GM18951 (cell line): ENCODE results near the gene MIER3.

Experiments
- POLR2A ChIP-seq: IDR thresholded peaks from 4 replicates; pipeline ENCODE4 v1.6.1; 2011; ENCODE audit warnings: mild to moderate bottlenecking; ENCODE audit not compliant: insufficient read length, insufficient read depth; ENCODE audit errors: extremely low read depth
- in situ Hi-C: fragments of 300-500 bp; cut with MboI; formaldehyde crosslinking; loops from one replicate; pipeline ENCODE4 v1.12.0; 2022; ENCODE audit warnings: low sequenced_read_pairs, mixed read lengths, inconsistent platforms; ENCODE audit not compliant: unreplicated experiment

Gene MIER3

DNA sequence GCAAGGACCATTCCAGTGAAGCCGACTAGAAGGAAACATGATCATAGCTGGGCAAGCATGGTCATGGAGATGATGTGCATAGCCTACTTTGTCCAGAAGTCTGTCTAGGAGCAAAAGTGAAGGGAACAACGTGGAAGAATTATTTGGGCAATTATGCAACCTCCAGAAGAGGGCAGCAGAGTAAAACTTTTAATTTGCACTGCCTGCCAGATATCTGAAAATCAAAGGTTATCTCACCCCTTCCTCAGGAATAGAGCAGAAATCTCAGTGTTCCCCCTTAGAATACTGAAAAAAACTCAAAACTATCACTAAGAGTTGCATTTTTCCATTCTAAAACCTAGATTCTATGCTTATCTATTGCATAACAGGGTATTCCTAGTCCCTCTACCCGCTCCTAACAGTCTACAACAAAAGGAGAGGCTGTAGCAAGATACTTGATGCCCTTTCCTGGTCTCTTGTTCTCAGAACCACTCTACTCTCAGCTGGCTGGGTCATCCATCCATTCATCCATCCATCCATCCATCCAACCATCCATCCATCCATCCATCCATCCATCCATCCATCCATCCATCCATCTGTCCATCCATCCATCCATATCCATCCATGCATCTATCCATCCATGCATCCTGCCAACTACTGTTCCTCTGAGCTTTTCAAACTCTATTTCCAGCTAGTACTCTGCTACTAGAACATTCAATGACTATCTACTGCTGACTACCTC lies 50.9 kb downstream of the MIER3 start:
- TF ChIP-seq POLR2A: no peak
- in situ Hi-C loops: loop anchor here (10.0 kb wide), 1 partner anchor 324 kb away; no protein-coding TSS in a partner anchor

GRCh38 chr5:56900395-56900794 lies 51.5 kb downstream of the MIER3 start:
- TF ChIP-seq POLR2A: no peak
- in situ Hi-C loops: loop anchor here (10.0 kb wide), 1 partner anchor 324 kb away; no protein-coding TSS in a partner anchor

DNA sequence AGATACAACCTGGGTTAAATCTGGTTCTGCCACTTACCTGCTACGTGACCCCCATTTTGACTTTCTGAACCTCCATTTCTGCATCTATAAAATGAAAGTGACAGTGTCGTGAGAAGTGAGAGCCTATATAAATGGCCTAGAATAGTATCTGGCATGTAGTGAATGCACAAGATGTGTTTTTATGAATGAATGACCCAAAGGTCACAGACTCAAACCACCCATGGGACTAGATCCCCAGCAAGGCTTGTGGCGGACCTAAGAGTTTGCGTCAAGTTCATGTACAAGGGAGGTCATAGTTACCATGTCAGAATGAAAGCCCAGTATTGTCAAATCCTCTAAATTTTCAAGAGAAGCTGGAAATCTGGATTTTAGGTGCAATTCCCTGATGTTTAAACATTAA lies 53.7 kb downstream of the MIER3 start:
- TF ChIP-seq POLR2A: no peak
- in situ Hi-C loops: loop anchor here (10.0 kb wide), 1 partner anchor 237 kb away; no protein-coding TSS in a partner anchor

DNA sequence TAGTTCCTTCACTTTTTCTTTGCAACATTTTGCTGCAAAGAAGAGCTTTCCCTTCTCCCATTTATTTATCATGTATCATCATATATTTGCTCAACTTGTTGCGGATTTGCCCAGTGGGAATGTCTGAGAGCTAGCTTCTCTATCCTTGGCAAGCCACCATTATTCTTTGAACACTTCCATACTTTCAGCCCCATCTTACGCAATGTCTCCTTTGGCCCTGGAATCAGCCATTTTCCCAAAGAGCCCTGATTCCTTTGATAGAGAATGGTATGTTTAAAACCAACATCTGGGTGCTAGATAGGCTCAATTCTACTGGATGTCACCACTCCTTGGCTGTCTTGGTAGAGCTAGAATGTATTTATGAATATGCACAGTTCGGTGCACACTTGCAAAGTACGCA lies 55.2 kb downstream of the MIER3 start:
- TF ChIP-seq POLR2A: no peak
- in situ Hi-C loops: loop anchor here (10.0 kb wide), 1 partner anchor 238 kb away; no protein-coding TSS in a partner anchor

DNA sequence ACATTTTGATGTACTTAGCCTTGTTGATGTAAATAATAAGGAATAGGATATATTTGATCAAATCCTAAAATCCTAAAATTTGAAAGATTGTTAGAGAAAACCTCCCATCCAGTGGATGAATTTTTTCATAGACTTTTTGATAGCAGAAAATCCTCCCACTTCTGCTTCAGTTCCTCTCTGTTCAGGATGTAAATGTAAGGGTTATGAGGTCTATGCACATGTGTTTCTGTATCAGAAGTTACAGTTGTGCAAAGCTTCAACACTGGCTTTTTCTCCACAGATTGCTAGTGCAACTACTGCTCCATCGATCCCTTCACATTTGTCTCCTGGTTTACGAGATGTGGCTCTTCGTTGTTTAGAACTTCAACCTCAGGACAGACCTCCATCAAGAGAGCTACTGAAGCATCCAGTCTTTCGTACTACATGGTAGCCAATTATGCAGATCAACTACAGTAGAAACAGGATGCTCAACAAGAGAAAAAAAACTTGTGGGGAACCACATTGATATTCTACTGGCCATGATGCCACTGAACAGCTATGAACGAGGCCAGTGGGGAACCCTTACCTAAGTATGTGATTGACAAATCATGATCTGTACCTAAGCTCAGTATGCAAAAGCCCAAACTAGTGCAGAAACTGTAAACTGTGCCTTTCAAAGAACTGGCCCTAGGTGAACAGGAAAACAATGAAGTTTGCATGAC lies 58.5 kb downstream of the MIER3 start:
- in situ Hi-C loops: loop anchor here (10.0 kb wide), 1 partner anchor 241 kb away; no protein-coding TSS in a partner anchor
- no peak for TF ChIP-seq POLR2A

DNA sequence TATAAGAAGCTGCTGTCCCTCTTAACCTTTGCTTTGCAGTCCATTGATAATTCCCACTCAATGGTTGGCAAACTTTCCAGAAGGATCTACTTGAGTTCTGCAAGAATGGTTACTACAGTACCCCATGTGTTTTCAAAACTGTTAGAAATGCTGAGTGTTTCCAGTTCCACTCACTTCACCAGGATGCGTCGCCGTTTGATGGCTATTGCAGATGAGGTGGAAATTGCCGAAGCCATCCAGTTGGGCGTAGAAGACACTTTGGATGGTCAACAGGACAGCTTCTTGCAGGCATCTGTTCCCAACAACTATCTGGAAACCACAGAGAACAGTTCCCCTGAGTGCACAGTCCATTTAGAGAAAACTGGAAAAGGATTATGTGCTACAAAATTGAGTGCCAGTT lies 70.4 kb downstream of the MIER3 start:
- in situ Hi-C loops: no loop called here

DNA sequence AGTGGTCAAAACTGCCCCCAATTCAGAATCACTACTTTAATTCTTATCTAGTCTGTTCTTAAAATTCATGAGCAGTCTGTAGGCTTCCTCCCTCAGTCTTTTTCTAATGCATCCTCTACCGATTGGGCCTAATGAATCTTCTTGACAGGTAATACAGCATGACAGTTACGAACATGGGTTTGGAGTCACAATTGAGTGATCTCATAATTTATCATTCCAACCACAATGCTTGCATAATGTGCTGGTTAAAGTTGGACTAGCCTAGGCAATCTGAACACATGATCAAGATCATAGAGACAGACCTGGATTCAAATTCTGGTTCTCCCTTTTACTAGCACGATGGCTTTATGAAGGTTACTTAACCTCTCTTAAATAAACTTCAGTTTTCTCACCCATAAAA lies 75.6 kb downstream of the MIER3 start:
- in situ Hi-C loops: no loop called here
- no peak for TF ChIP-seq POLR2A

More for the DNA sequence above, 70.4 kb downstream of the MIER3 start:
- TF ChIP-seq POLR2A: no peak

DNA sequence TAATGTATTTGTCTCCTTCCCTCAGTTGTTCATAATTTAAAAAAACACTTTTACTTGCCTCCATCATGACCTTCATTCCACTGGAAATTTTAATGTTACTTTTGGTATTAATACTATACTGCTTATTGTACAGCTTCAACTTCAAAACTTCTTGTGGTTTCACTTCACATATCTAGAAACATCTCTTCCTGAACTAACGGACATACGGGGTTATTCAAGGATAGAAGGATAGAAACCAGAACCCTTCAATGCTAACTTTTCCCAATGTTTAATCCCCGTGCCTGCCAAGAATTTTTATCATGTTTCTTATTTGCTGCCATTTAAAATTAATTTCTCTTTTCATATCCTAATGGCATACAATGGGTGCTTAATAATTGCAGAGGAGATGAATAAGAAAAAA lies 78.9 kb downstream of the MIER3 start:
- in situ Hi-C loops: no loop called here
- TF ChIP-seq POLR2A: no peak

GRCh38 chr5:56871777-56872176 lies 80.1 kb downstream of the MIER3 start:
- no peak for TF ChIP-seq POLR2A
- in situ Hi-C loops: no loop called here
